Prostate gland (tissue), 2 donors: ENCODE measurements around the gene VWF. TPM values are rescaled to one million over a fixed set of nuclear protein-coding genes. Genes with fewer than 3 reads are reported as not detected.

ENCODE experiments used
- DNase-seq: peaks from one replicate; pipeline ENCODE4 v3.0.0-alpha.2; 2019; ENCODE audit warnings: low spot score
- H3K27ac ChIP-seq, 2 donors: fragments of 200-600 bp; sonication (generic); 2 replicates each; pipeline ENCODE4 v1.5.1; 2017 to 2019
- H3K27me3 ChIP-seq: fragments of 200-600 bp; sonication (generic); replicated peaks from 2 replicates; pipeline ENCODE4 v1.5.1; 2019; ENCODE audit not compliant: insufficient read depth
- H3K36me3 ChIP-seq, 2 donors: fragments of 200-600 bp; sonication (generic); 1 replicate in 1 of 2; 2 replicates in 1 of 2; pipeline versions ENCODE4 v1.5.1 to v1.8.1; 2017 to 2019
- H3K4me1 ChIP-seq: fragments of 200-600 bp; sonication (generic); replicated peaks from 2 replicates; pipeline ENCODE4 v1.5.1; 2019
- H3K4me3 ChIP-seq, 2 donors: fragments of 200-600 bp; sonication (generic); 2 replicates each; pipeline ENCODE4 v1.5.1; 2017 to 2019
- H3K9me3 ChIP-seq: fragments of 200-600 bp; sonication (generic); 2 replicates; pipeline ENCODE4 v1.5.1; 2017
- CTCF ChIP-seq, 4 experiments: fragments of 200-600 bp in 2 of 4; fragments of 450-650 bp in 2 of 4; sonication (generic) in 2 of 4; IDR thresholded peaks; 1 replicate in 3 of 4; 2 replicates in 1 of 4; pipeline ENCODE4 v1.5.1; 2016 to 2019; ENCODE audit warnings: antibody characterized with exemption in 4 of 4, mild to moderate bottlenecking in 2 of 4, moderate library complexity in 2 of 4
- POLR2A ChIP-seq: fragments of 450-650 bp; IDR thresholded peaks from one replicate; pipeline ENCODE4 v1.6.1; 2016; ENCODE audit warnings: antibody characterized with exemption, mild to moderate bottlenecking
- POLR2AphosphoS5 ChIP-seq: sonication (generic); formaldehyde crosslinking; IDR thresholded peaks from one replicate; pipeline ENCODE4 v1.6.1; 2017; ENCODE audit warnings: antibody characterized with exemption
- WGBS: methylation state at CpG from one replicate; pipeline ENCODE4 v1.1.5; 2018; 5-methylcytosine and 5-hydroxymethylcytosine counted together
- intact Hi-C: fragments of 100-400 bp; cut with DNase I; formaldehyde crosslinking; loops from one replicate; pipeline ENCODE4 v1.14.2; 2022
- total RNA-seq, 2 donors: library from RNA; depleted of rRNA; stranded (reverse); fragments of >200 nt; gene quantifications; one replicate each; pipeline ENCODE4 v1.1.0, GENCODE V29; 2016

Gene VWF
- total RNA-seq, 2 donors from 2014 or later = 55.0 to 193 TPM

- Histone ChIP-seq H3K27ac (no peak overlapping the region), H3K9me3 (no peaks in the 10 kb centered on the region), H3K4me1 (no peaks in the 10 kb centered on the region), H3K27me3 (no peaks in the 10 kb centered on the region), H3K4me3 (no peak overlapping the region), H3K36me3 (no peaks in the 10 kb centered on the region)
- 77% methylated on average over 24 of the region's 24 CpGs for WGBS
- TF ChIP-seq POLR2A (no peak), CTCF (IDR thresholded peaks at IDR 0.05) (no peak), POLR2AphosphoS5 (no peak)
- DNase-seq = no peak
- intact Hi-C loops = no loop called here
Measured at GRCh38 chr12:5964913-5965900, 159.3 kb downstream of the VWF start.

- Histone ChIP-seq H3K4me3 (no peak overlapping the region), H3K4me1 (no peaks in the 10 kb centered on the region), H3K9me3 (no peaks in the 10 kb centered on the region), H3K36me3 (no peaks in the 10 kb centered on the region), H3K27me3 (no peaks in the 10 kb centered on the region), H3K27ac (no peak overlapping the region)
- intact Hi-C loops = no loop called here
- WGBS = 74% methylated on average over 7 of the region's 7 CpGs
- DNase-seq = no peak
- TF ChIP-seq POLR2A (no peak), CTCF (IDR thresholded peaks at IDR 0.05) (no peak), POLR2AphosphoS5 (no peak)
Measured at GRCh38 chr12:5963515-5963914, 161.0 kb downstream of the VWF start.

- Histone ChIP-seq H3K27ac (no peak overlapping the region), H3K9me3 (no peaks in the 10 kb centered on the region), H3K36me3 (no peaks in the 10 kb centered on the region), H3K4me3 (no peak overlapping the region), H3K27me3 (no peaks in the 10 kb centered on the region), H3K4me1 (no peaks in the 10 kb centered on the region)
- no peak for DNase-seq
- WGBS = 94% methylated on average over 4 of the region's 4 CpGs
- TF ChIP-seq CTCF (IDR thresholded peaks at IDR 0.05) = no peak
- no peak for TF ChIP-seq POLR2AphosphoS5
- no peak for TF ChIP-seq POLR2A
- intact Hi-C loops = no loop called here
Measured at GRCh38 chr12:5960783-5961182, 163.7 kb downstream of the VWF start.

- no peak for DNase-seq
- 95% methylated on average over 5 of the region's 5 CpGs for WGBS
- intact Hi-C loops = no loop called here
- no peaks in the 10 kb centered on the region for H3K36me3 ChIP-seq
- TF ChIP-seq CTCF (IDR thresholded peaks at IDR 0.05) (no peak), POLR2AphosphoS5 (no peak), POLR2A (no peak)
- H3K27ac ChIP-seq = no peak overlapping the region
- no peak overlapping the region for H3K4me3 ChIP-seq
- no peaks in the 10 kb centered on the region for H3K9me3 ChIP-seq
- no peaks in the 10 kb centered on the region for H3K4me1 ChIP-seq
- no peaks in the 10 kb centered on the region for H3K27me3 ChIP-seq
Measured at GRCh38 chr12:5956987-5957386, 167.5 kb downstream of the VWF start.

- Histone ChIP-seq H3K27me3 (no peaks in the 10 kb centered on the region), H3K36me3 (no peaks in the 10 kb centered on the region), H3K4me1 (no peaks in the 10 kb centered on the region), H3K9me3 (no peaks in the 10 kb centered on the region), H3K4me3 (no peak overlapping the region), H3K27ac (no peak overlapping the region)
- intact Hi-C loops = no loop called here
- no peak for DNase-seq
- 35% methylated on average over 3 of the region's 3 CpGs for WGBS
- TF ChIP-seq POLR2AphosphoS5 (no peak), POLR2A (no peak), CTCF (IDR thresholded peaks at IDR 0.05) (no peak)
Measured at GRCh38 chr12:5954661-5955060, 169.8 kb downstream of the VWF start.
